Endothelial cell of umbilical vein (primary cell): ENCODE data around the gene HDAC4.

Experiments
- FOS ChIP-seq: IDR thresholded peaks from 2 replicates; pipeline ENCODE4 v1.6.1; 2011; ENCODE audit warnings: mild to moderate bottlenecking, low read length, moderate library complexity, borderline replicate concordance; ENCODE audit not compliant: insufficient read depth
- GATA2 ChIP-seq: IDR thresholded peaks from 2 replicates; pipeline ENCODE4 v1.7.0; 2011; ENCODE audit warnings: low read depth, mild to moderate bottlenecking, moderate library complexity, mixed read lengths, low read length; ENCODE audit not compliant: insufficient read length, insufficient read depth
- POLR2A ChIP-seq: IDR thresholded peaks from 2 replicates; pipeline ENCODE4 v1.6.1; 2012; ENCODE audit warnings: low read depth, mild to moderate bottlenecking, control low read depth, low read length
- POLR2AphosphoS5 ChIP-seq: IDR thresholded peaks from 2 replicates; pipeline ENCODE4 v1.6.1; 2012; ENCODE audit warnings: low read depth, mild to moderate bottlenecking, control low read depth, low read length, moderate library complexity; ENCODE audit not compliant: insufficient read depth
- TF ChIP-seq, protein P1 (sequence below), 2 donors: IDR thresholded peaks; 1 replicate in 1 of 2; 2 replicates in 1 of 2; pipeline ENCODE4 v1.5.1; 2011; ENCODE audit warnings: low read length in 2 of 2, mild to moderate bottlenecking in 2 of 2, moderate library complexity in 2 of 2, control low read depth in 1 of 2, inconsistent platforms in 1 of 2, low read depth in 1 of 2; ENCODE audit not compliant: insufficient read depth in 1 of 2; ENCODE audit errors: extremely low read depth in 1 of 2

DNA sequence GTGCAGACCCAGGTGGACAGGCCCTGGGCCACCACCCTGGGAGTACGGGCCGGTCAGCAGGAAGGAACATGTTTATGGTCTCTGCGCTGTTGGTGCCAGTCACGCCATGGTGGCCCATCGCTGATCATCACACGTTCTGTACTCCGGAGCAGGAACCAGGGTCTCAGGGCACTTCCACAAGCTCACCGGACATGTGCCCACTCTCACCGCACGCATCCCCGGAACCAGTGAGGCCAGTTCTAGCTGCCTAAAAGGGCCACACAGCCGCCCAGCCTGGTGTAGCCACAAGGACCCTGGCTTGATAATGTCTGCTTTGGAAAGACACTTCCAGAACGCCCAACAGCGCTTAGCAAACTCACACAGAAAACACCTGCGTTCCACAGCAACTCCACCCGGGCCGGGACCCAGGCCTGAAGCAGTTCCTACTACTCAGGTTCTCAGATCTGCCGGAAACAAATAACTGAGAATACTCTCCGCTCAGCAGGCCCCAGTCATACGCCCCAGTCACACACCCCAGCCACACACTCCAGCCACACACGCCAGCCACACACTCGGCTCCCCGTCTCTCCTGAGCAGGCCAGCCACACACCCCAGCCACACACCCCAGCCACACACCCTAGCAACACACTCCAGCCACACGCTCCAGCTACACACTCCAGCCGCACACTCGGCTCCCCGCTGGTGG lies 123.3 kb downstream of the HDAC4 start:
- TF ChIP-seq POLR2A (no peak), GATA2 (no peak), POLR2AphosphoS5 (no peak), FOS (no peak)
- TF ChIP-seq, protein P1, sequence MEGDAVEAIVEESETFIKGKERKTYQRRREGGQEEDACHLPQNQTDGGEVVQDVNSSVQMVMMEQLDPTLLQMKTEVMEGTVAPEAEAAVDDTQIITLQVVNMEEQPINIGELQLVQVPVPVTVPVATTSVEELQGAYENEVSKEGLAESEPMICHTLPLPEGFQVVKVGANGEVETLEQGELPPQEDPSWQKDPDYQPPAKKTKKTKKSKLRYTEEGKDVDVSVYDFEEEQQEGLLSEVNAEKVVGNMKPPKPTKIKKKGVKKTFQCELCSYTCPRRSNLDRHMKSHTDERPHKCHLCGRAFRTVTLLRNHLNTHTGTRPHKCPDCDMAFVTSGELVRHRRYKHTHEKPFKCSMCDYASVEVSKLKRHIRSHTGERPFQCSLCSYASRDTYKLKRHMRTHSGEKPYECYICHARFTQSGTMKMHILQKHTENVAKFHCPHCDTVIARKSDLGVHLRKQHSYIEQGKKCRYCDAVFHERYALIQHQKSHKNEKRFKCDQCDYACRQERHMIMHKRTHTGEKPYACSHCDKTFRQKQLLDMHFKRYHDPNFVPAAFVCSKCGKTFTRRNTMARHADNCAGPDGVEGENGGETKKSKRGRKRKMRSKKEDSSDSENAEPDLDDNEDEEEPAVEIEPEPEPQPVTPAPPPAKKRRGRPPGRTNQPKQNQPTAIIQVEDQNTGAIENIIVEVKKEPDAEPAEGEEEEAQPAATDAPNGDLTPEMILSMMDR (IDR thresholded peaks at IDR 0.05; ENCODE audit: extremely low read depth in 1 of 2, insufficient read depth in 1 of 2, low read depth in 1 of 2, low read length in 2 of 2) = no peak
